ENCODE measurements around the gene SOHLH1. TPM values are rescaled to one million over a fixed set of nuclear protein-coding genes. Genes with fewer than 3 reads are reported as not detected.

SOHLH1 gene
- total and polyA plus RNA-seq, 2 of the 13 experiments (the other 11 are each of a cell fraction or from before 2014, with no cell fraction given), result 0.15 TPM

DNA sequence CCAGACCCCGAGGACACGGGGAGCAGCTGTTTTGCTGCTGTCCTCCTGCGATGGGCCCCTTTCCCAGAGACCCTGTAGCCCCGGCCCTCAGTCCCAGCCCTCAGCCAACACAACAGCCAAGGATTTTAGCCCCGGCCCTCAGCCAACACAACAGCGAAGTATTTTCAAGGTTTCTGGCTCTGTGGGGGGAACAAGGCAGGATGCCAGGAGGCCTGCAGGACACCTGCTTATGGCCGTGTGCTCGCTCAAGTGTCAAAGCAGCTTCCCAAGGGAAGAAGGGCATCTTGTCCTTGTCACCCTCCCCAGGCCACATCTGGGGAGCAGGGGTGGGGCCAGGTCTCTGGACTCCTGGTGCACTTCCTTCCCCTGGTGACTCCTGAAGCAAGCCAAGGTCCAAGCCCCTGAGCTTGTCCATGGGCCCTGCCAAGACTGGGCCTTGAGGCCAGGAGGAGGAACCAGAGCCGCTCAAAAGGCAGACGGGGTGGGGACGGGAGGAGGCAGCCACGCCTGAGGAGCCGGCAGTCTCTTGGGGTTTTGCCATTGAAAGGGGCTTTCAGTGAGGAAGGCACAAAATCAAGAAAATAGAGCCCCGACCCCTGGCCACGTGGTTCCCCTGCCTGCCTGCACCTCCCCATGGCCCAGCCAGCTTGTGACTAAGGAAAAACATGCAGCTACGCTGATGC is 13.5 kb upstream of the SOHLH1 start (continued):
- TF ChIP-seq ZNF451 (CRISPR knock-in tag; IDR thresholded peaks at IDR 0.05), result no peak
- TF ChIP-seq ZFP90 (CRISPR knock-in tag; IDR thresholded peaks at IDR 0.05; ENCODE audit: borderline replicate concordance), result no peak
- TF ChIP-seq NR2F6 (IDR thresholded peaks at IDR 0.05), result no peak
- no peak for TF ChIP-seq NR2F6 (CRISPR knock-in tag; IDR thresholded peaks at IDR 0.05)

DNA sequence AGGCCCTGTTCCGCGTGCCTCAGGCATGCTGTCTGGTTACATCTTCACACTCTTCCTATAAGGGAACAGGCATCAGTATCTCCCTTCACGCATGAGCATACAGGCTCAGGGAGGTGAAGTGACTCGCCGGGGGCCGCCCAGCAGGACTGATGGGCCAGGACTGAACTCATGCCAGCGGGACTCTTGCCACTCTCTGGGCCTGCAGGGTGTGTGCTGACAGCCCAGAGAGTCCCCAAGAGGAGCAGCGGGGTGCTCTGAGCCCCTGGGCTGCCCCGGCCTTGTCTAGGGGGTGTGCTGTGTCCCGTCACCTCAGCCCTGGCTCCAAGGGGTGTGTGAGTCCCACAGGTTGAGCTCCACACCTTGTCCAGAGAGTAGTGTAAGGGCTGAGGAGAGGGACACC is 12.6 kb upstream of the SOHLH1 start:
- CTCF ChIA-PET (ENCODE audit: low intra/inter-chr PET ratio, low total read pairs), result no interaction called here
- in situ Hi-C loops (cut with HindIII; ENCODE audit: extremely low pct_ligation_motif_present, low pct_unique_long_range_greater_than_20kb) (no loop called here), intact Hi-C loops (cut with micrococcal nuclease; ENCODE audit: unreplicated experiment) (no loop called here)
- H3K9ac ChIP-seq (ENCODE audit: insufficient read depth, low read depth, low read length), result no peak overlapping the region
- 11% methylated on average over 5 of the region's 10 CpGs for WGBS (ENCODE audit: low lambda C conversion rate)
- H3K4me1 ChIP-seq (ENCODE audit: insufficient read depth, low read length), result no peaks in the 10 kb centered on the region
- H4K20me1 ChIP-seq (ENCODE audit: insufficient read depth, low read length), result peaks cover 10% of the 10 kb centered on the region; the same call in 1 of the 2 replicates
- TF ChIP-seq ZNF775 (CRISPR knock-in tag; IDR thresholded peaks at IDR 0.05; ENCODE audit: borderline replicate concordance) (no peak), TBL1XR1 (IDR thresholded peaks at IDR 0.05; ENCODE audit: borderline replicate concordance, low read length, partially characterized antibody) (no peak), FOXK1 (CRISPR knock-in tag; IDR thresholded peaks at IDR 0.05; ENCODE audit: borderline replicate concordance, low read depth) (no peak)
- H3K79me2 ChIP-seq (ENCODE audit: insufficient read depth, low read length), result no peaks in the 10 kb centered on the region
- no peaks in the 10 kb centered on the region for H3K9me3 ChIP-seq (ENCODE audit: low read length)
- no peak overlapping the region for H3K4me3 ChIP-seq (replicated peaks in 1 of 3; ENCODE audit: insufficient read depth in 1 of 3, low read depth in 2 of 3, low read length in 3 of 3)
- BruUV-seq (replicated peaks), result no TSS peak
- FAIRE-seq, result no peak
- peaks cover 8 to 70% of the 10 kb centered on the region in 2 experiments; a peak in 3 of 5 replicates for H3K27me3 ChIP-seq (ENCODE audit: control insufficient read depth in 1 of 2, insufficient read depth in 2 of 2, low read length in 2 of 2)
- no peak for ATAC-seq
- no peak overlapping the region for H2AFZ ChIP-seq (ENCODE audit: low read length)
- H3K36me3 ChIP-seq (replicated peaks in 1 of 2; ENCODE audit: control insufficient read depth in 1 of 2, insufficient read depth in 2 of 2, low read length in 2 of 2), result no peaks in the 10 kb centered on the region
- no peak overlapping the region for H3K4me2 ChIP-seq (ENCODE audit: low read depth, low read length)
- no peak overlapping the region for H3K27ac ChIP-seq (ENCODE audit: extremely low read length, insufficient read depth, low read length)
- no peak for DNase-seq (ENCODE audit: low spot score)
- POLR2A ChIA-PET, result no interaction called here

DNA sequence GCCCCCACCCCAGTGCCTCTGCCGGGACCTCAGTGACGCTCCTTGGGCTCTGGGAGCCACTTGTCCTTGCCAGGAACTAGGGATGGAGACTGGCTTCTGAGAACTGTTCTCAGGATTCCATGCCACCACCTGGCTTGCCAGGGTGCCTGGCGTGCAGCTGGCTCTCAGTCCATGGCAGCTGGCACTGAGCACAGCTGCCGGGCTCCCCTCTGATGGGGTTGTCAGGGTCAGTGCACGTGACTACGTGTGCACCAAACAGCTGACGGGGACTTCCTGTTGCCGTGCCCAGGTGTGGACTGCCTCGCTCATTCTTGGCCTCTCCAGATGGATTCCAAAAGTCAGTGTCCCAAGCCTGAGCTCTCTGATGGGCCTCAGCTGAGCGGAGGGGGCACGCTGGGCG is 12.1 kb upstream of the SOHLH1 start:
- in situ Hi-C loops (cut with HindIII; ENCODE audit: extremely low pct_ligation_motif_present, low pct_unique_long_range_greater_than_20kb), result no loop called here
- POLR2A ChIA-PET, result no interaction called here
- H3K9me3 ChIP-seq (ENCODE audit: low read length), result no peaks in the 10 kb centered on the region
- no peak overlapping the region for H3K9ac ChIP-seq (ENCODE audit: insufficient read depth, low read depth, low read length)
- H3K79me2 ChIP-seq (ENCODE audit: insufficient read depth, low read length), result no peaks in the 10 kb centered on the region
- 0% methylated on average over 4 of the region's 12 CpGs for WGBS (ENCODE audit: low lambda C conversion rate)
- BruUV-seq (replicated peaks), result no TSS peak
- H3K4me3 ChIP-seq (replicated peaks in 1 of 3; ENCODE audit: insufficient read depth in 1 of 3, low read depth in 2 of 3, low read length in 3 of 3), result no peak overlapping the region
- no peak for TF ChIP-seq ZMYM4 (CRISPR knock-in tag; IDR thresholded peaks at IDR 0.05)
- no peak for TF ChIP-seq ZNF549 (CRISPR knock-in tag; IDR thresholded peaks at IDR 0.05)
- TF ChIP-seq, protein P1, sequence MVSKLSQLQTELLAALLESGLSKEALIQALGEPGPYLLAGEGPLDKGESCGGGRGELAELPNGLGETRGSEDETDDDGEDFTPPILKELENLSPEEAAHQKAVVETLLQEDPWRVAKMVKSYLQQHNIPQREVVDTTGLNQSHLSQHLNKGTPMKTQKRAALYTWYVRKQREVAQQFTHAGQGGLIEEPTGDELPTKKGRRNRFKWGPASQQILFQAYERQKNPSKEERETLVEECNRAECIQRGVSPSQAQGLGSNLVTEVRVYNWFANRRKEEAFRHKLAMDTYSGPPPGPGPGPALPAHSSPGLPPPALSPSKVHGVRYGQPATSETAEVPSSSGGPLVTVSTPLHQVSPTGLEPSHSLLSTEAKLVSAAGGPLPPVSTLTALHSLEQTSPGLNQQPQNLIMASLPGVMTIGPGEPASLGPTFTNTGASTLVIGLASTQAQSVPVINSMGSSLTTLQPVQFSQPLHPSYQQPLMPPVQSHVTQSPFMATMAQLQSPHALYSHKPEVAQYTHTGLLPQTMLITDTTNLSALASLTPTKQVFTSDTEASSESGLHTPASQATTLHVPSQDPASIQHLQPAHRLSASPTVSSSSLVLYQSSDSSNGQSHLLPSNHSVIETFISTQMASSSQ (IDR thresholded peaks at IDR 0.05; ENCODE audit: low read depth), result no peak
- TF ChIP-seq, protein P1 (CRISPR knock-in tag; IDR thresholded peaks at IDR 0.05; ENCODE audit: borderline replicate concordance), result no peak
- DNase-seq (ENCODE audit: low spot score), result no peak
- no peak overlapping the region for H3K4me2 ChIP-seq (ENCODE audit: low read depth, low read length)
- CTCF ChIA-PET (ENCODE audit: low intra/inter-chr PET ratio, low total read pairs), result no interaction called here
- peaks cover 8 to 70% of the 10 kb centered on the region in 2 experiments; a peak in 3 of 5 replicates for H3K27me3 ChIP-seq (ENCODE audit: control insufficient read depth in 1 of 2, insufficient read depth in 2 of 2, low read length in 2 of 2)
- no peak for ATAC-seq
- intact Hi-C loops (cut with micrococcal nuclease; ENCODE audit: unreplicated experiment), result no loop called here
- H2AFZ ChIP-seq (ENCODE audit: low read length), result no peak overlapping the region
- H3K36me3 ChIP-seq (replicated peaks in 1 of 2; ENCODE audit: control insufficient read depth in 1 of 2, insufficient read depth in 2 of 2, low read length in 2 of 2), result no peaks in the 10 kb centered on the region
- H3K4me1 ChIP-seq (ENCODE audit: insufficient read depth, low read length), result no peaks in the 10 kb centered on the region
- H3K27ac ChIP-seq (ENCODE audit: extremely low read length, insufficient read depth, low read length), result no peak overlapping the region
- FAIRE-seq, result no peak
- peaks cover 10% of the 10 kb centered on the region; the same call in 1 of the 2 replicates for H4K20me1 ChIP-seq (ENCODE audit: insufficient read depth, low read length)

Measured in HepG2 (cell line).